Sciatic nerve (tissue), 1 donor: ENCODE measurements around the gene MRPS34. TPM values are rescaled to one million over a fixed set of nuclear protein-coding genes. Genes with fewer than 3 reads are reported as not detected.

Experiments
- microRNA-seq: library from miRNA; unstranded; fragments of <30 nt; microRNA quantifications from one replicate; pipeline ENCODE4 v1.2.0, GENCODE V29; 2020
- total RNA-seq: library from RNA; stranded (reverse); fragmentation: NEBNext Ultra II Directional; extraction: Animal tissue kit (Norgen Biotek cat#: 25700); gene quantifications from one replicate; pipeline ENCODE4 v1.2.1, GENCODE V29; 2021
- donor health status: DM: no; HTN: no; CAD: no.

Gene MRPS34
- total RNA-seq, 1 donor from 2014 or later, result 42.7 TPM

Small RNA genes lying within 50 kb of the gene (microRNA-seq; reads per million reads assigned to microRNA genes)
- gene MIR3177, result not detected

Other genes starting within 250 kb of the MRPS34 start
- 20.4 TPM for gene TMEM204, start 239.5 kb downstream of the MRPS34 start, total RNA-seq
- gene IFT140, start 161.1 kb downstream of the MRPS34 start, total RNA-seq, result 29.2 TPM
- gene CRAMP1, start 160.8 kb downstream of the MRPS34 start, total RNA-seq, result 26.1 TPM
- 26.0 TPM for gene JPT2, start 94.9 kb downstream of the MRPS34 start, total RNA-seq
- 93.3 TPM for gene MAPK8IP3, start 66.9 kb downstream of the MRPS34 start, total RNA-seq
- 50.1 TPM for gene NME3, start 1.6 kb downstream of the MRPS34 start, total RNA-seq
- gene EME2, start 324 bp downstream of the MRPS34 start, total RNA-seq, result 15.3 TPM
- gene SPSB3, start 9.4 kb upstream of the MRPS34 start, total RNA-seq, result 35.3 TPM
- gene NUBP2, start 9.8 kb upstream of the MRPS34 start, total RNA-seq, result 28.0 TPM
- gene IGFALS, start 20.6 kb upstream of the MRPS34 start, total RNA-seq, result 0.22 TPM
- 73.4 TPM for gene HAGH, start 53.7 kb upstream of the MRPS34 start, total RNA-seq
- gene FAHD1, start 54.1 kb upstream of the MRPS34 start, total RNA-seq, result 13.8 TPM
- not detected for gene MEIOB, start 99.0 kb upstream of the MRPS34 start, total RNA-seq
- not detected for gene HS3ST6, start 145.3 kb upstream of the MRPS34 start, total RNA-seq
- 16.0 TPM for gene MSRB1, start 170.1 kb upstream of the MRPS34 start, total RNA-seq
- not detected for gene RPL3L, start 181.6 kb upstream of the MRPS34 start, total RNA-seq
- 85.8 TPM for gene NDUFB10, start 186.4 kb upstream of the MRPS34 start, total RNA-seq
- 990 TPM for gene RPS2, start 191.7 kb upstream of the MRPS34 start, total RNA-seq
- gene RNF151, start 193.7 kb upstream of the MRPS34 start, total RNA-seq, result not detected
- gene TBL3, start 198.9 kb upstream of the MRPS34 start, total RNA-seq, result 21.8 TPM
- gene NOXO1, start 208.3 kb upstream of the MRPS34 start, total RNA-seq, result not detected
- 15.5 TPM for gene GFER, start 211.1 kb upstream of the MRPS34 start, total RNA-seq
- gene SYNGR3, start 216.8 kb upstream of the MRPS34 start, total RNA-seq, result 0.76 TPM
- 34.5 TPM for gene ZNF598, start 236.7 kb upstream of the MRPS34 start, total RNA-seq
- gene NPW, start 246.7 kb upstream of the MRPS34 start, total RNA-seq, result 0.36 TPM